ENCODE measurements around the gene PPP1R2C.

The PPP1R2C gene

DNA sequence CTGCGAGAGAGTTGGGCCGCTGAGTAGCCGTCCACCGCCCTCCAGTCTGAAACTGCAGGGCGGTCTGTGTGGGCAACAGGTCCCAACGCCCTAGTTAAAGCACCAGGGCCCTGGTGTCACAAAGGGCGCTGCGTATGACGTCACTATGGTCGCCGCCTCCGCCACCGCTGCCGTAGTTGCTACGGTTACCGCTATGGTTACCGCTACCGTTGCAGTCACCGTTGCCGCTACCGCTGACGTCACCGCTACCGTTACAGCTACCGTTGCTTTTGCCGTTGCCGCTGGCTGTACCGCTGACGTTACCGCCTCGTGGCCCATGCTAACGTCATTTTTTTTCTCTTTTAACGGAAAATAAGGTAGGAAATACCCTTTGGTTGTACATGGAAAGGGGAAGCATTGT is at the start of gene PPP1R2C:
TSS of gene PPP1R2C (minus strand) at position 68 of the 400 bp plus-strand sequence. CDS start 84 bp downstream, outside the sequence.
- TF ChIP-seq, protein P1, sequence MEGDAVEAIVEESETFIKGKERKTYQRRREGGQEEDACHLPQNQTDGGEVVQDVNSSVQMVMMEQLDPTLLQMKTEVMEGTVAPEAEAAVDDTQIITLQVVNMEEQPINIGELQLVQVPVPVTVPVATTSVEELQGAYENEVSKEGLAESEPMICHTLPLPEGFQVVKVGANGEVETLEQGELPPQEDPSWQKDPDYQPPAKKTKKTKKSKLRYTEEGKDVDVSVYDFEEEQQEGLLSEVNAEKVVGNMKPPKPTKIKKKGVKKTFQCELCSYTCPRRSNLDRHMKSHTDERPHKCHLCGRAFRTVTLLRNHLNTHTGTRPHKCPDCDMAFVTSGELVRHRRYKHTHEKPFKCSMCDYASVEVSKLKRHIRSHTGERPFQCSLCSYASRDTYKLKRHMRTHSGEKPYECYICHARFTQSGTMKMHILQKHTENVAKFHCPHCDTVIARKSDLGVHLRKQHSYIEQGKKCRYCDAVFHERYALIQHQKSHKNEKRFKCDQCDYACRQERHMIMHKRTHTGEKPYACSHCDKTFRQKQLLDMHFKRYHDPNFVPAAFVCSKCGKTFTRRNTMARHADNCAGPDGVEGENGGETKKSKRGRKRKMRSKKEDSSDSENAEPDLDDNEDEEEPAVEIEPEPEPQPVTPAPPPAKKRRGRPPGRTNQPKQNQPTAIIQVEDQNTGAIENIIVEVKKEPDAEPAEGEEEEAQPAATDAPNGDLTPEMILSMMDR (IDR thresholded peaks at IDR 0.05): no peak
- no peak for TF ChIP-seq ZFX (IDR thresholded peaks at IDR 0.05; ENCODE audit: borderline replicate concordance)
- no peak within 1 kb of the TSS for H3K27ac ChIP-seq

DNA sequence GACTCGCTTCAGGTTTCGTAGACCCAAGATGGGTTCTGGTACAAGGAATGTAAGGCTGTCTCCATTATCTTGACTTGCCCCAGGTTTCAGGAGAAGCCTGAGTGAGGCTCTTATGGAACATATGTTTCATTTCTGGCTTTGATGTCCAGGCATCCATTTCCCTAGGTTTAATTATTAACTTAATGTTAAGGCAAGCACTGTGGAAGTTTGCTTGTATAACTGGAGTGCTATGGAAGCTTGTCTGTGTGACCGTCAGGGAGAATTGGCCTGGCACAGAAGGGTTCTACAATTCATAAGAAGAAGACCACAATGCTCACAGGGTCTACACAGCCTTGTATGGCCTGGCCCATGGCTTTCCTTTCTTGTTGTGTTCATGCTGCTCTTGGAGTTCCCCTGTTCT is 47.2 kb upstream of the PPP1R2C start:
- no peak overlapping the region for H3K27ac ChIP-seq
- no peak for TF ChIP-seq ZFX (IDR thresholded peaks at IDR 0.05; ENCODE audit: borderline replicate concordance)
- TF ChIP-seq, protein P1 (IDR thresholded peaks at IDR 0.05): no peak

DNA sequence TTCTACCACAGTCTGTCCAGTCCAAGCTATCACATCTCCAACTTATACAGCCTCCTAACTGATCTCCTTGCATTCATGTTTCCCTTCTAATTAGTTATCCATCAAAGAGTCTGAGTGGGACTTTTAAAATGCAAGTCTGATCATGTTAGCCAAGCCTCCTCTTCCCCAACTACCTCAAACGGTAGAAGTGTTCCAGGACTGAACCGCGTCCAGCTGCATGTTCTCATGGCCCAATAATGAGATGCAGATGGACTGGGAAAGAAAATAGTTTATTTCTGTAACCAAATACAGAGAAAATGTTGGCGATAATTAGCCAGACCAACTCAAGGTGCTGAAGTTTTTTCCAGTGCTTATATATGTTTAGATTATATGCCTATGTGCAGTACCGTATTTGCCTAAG is 46.6 kb upstream of the PPP1R2C start:
- no peak overlapping the region for H3K27ac ChIP-seq
- no peak for TF ChIP-seq ZFX (IDR thresholded peaks at IDR 0.05; ENCODE audit: borderline replicate concordance)
- TF ChIP-seq, protein P1 (IDR thresholded peaks at IDR 0.05): no peak

DNA sequence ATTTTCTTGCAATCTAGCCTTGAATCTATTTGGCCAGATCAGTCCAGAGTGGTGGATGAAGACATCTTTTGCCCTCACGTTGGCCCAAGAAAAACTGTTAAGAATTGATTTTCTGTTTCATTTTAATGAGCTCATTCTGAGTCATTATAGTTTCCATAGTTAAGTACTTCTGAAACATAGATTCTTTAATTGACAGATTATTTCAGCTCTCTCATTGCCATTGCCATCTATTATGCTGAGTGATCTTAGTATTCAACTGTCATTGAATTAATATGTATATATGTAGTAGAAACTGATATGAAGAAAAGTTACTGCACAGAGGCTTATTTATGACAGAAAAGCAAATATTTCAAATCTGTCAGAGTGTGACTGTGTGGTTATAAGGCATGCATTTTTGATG is 45.5 kb upstream of the PPP1R2C start:
- TF ChIP-seq, protein P1 (IDR thresholded peaks at IDR 0.05): no peak
- no peak for TF ChIP-seq ZFX (IDR thresholded peaks at IDR 0.05; ENCODE audit: borderline replicate concordance)
- H3K27ac ChIP-seq: no peak overlapping the region

DNA sequence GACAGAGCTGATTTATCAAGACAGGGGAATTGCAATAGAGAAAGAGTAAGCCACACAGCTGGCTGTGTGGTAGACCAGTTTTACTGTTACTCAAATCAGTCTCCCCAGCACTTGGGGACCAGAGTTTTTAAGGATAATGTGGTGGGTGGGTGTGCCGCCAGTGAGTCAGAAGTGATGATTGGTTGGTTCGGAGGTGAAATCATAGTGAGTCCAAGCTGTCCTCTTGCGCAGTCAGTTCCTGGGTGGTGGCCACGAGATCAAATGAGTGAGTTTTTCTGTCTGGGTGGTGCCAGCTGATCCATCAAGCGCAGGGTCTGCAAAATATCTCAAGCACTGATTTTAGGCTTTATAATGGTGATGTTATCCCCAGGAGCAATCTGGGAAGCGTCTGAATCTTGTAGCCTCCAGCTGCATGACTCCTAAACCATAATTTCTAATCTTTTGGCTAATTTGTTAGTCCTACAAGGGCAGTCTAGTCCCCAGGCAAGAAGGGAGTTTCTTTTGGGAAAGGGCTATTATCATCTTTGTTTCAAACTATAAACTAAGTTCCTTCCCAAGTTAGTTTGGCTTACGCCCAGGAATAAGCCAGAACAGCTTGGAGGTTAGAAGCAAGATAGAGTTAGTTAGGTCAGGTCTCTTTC is 44.0 kb upstream of the PPP1R2C start:
- no peak overlapping the region for H3K27ac ChIP-seq
- no peak for TF ChIP-seq ZFX (IDR thresholded peaks at IDR 0.05; ENCODE audit: borderline replicate concordance)
- TF ChIP-seq, protein P1 (IDR thresholded peaks at IDR 0.05): no peak

DNA sequence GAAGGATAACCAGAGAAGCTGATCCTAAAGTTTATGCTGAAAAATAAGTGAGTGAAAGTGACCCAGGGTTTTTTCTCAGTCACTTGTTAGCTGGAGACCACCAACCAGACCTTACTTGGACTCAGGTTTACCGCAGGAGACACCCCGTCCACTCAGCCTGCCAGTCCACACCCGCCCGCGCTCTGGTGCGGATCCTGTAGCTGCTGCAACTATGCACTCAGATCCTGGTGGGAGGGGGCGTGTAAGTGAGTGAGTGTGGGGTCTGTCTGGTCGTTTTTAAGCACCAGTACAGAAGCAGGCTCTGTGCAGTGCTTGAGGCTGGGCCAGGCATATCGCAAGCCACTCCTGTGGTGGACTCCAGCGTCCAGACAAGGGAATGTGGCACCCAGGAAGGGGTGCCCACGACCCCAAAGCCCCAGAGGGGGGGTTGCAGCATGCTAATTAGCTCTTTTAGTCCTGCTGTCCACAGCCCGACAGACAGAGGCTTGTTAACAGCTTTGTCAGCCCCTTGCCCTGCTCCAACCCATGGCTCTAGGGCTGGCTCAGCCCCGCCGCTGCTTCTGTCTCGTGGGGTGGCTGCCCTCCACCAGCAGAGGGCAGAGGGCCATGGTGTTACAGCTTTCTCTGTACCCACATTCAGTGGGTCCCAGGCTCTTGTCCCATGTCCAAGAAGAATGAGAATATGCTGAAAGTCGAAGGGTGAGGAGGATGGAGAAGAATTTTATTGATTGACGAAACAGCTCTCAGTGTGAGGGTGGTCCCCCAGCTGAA is 40.4 kb upstream of the PPP1R2C start:
- TF ChIP-seq, protein P1 (IDR thresholded peaks at IDR 0.05): no peak
- no peak for TF ChIP-seq ZFX (IDR thresholded peaks at IDR 0.05; ENCODE audit: borderline replicate concordance)
- no peak overlapping the region for H3K27ac ChIP-seq

DNA sequence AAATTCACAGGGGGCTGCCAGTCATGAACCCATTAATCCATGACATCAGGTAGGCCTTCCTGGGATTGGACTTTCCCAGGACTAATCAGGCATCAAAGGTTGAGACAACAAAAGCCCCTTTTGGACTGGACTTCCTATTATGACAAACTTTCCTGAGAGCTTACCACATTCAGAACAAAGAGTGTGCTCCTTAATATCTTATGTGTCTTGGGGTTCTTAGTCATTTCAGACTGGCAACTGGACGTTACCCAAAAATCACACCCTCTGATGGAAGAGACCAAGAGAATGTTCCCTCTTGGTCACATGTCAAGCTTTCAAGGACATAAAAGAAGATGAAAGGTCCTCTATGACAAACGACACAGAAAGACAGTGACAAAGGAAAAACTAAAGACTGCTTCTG is 31.6 kb upstream of the PPP1R2C start:
- no peak for TF ChIP-seq ZFX (IDR thresholded peaks at IDR 0.05; ENCODE audit: borderline replicate concordance)
- TF ChIP-seq, protein P1 (IDR thresholded peaks at IDR 0.05): no peak

More for the DNA sequence above, 31.6 kb upstream of the PPP1R2C start:
- H3K27ac ChIP-seq: no peak overlapping the region
